Mesothelial cell of epicardium (in vitro differentiated cells): ENCODE data around the gene USO1. TPM values are rescaled to one million over a fixed set of nuclear protein-coding genes. Genes with fewer than 3 reads are reported as not detected.

Source experiments
- DNase-seq, 2 experiments: peaks; one replicate each; pipeline ENCODE4 v3.0.0; 2021; ENCODE audit warnings: low spot score in 2 of 2; ENCODE audit not compliant: unreplicated experiment in 2 of 2
- H3K27ac Mint-ChIP-seq: 2 replicates; pipeline ENCODE4 v1.8.0; 2021; ENCODE audit warnings: mixed read lengths
- H3K27me3 Mint-ChIP-seq: 2 replicates; pipeline ENCODE4 v1.8.0; 2021; ENCODE audit warnings: low read depth, mixed read lengths
- H3K36me3 Mint-ChIP-seq: 2 replicates; pipeline ENCODE4 v1.8.0; 2021; ENCODE audit warnings: mixed read lengths
- H3K4me1 Mint-ChIP-seq: 2 replicates; pipeline ENCODE4 v1.8.0; 2021; ENCODE audit warnings: mixed read lengths
- H3K4me3 Mint-ChIP-seq: 2 replicates; pipeline ENCODE4 v1.8.0; 2021; ENCODE audit warnings: mild to moderate bottlenecking, moderate library complexity, mixed read lengths
- H3K9me3 Mint-ChIP-seq: 2 replicates; pipeline ENCODE4 v1.8.0; 2021; ENCODE audit warnings: mixed read lengths
- CTCF ChIP-seq: fragments of 200-600 bp; sonication (generic); IDR thresholded peaks from one replicate; pipeline ENCODE4 v1.5.0; 2021; ENCODE audit warnings: antibody characterized with exemption; ENCODE audit not compliant: unreplicated experiment
- total RNA-seq: library from RNA; stranded (reverse); gene quantifications from 3 replicates; pipeline ENCODE4 v1.2.1, GENCODE V29; 2021

USO1 gene
- total RNA-seq, 1 donor from 2014 or later, result 53.3 TPM

- no peaks in the 10 kb centered on the region for H3K9me3 Mint-ChIP-seq
- H3K36me3 Mint-ChIP-seq, result no peaks in the 10 kb centered on the region
- DNase-seq, result no peak
- H3K4me1 Mint-ChIP-seq, result peaks cover 4% of the 10 kb centered on the region
- no peak overlapping the region for H3K4me3 Mint-ChIP-seq
- H3K27ac Mint-ChIP-seq, result no peak overlapping the region
- H3K27me3 Mint-ChIP-seq, result no peaks in the 10 kb centered on the region
- TF ChIP-seq CTCF, result no peak
Observed at GRCh38 chr4:75702919-75703411, 21.4 kb upstream of the USO1 start.

GRCh38 chr4:75705198-75705977 lies 19.0 kb upstream of the USO1 start:
- H3K27ac Mint-ChIP-seq, result peak overlapping the region; percentile 77
- no peaks in the 10 kb centered on the region for H3K27me3 Mint-ChIP-seq
- no peaks in the 10 kb centered on the region for H3K36me3 Mint-ChIP-seq
- DNase-seq, result no peak
- no peak overlapping the region for H3K4me3 Mint-ChIP-seq
- no peak for TF ChIP-seq CTCF
- H3K9me3 Mint-ChIP-seq, result no peaks in the 10 kb centered on the region
- H3K4me1 Mint-ChIP-seq, result peaks cover 4% of the 10 kb centered on the region

- Mint-ChIP-seq H3K27ac (no peak overlapping the region), H3K9me3 (no peaks in the 10 kb centered on the region), H3K36me3 (no peaks in the 10 kb centered on the region), H3K4me1 (peaks cover 4% of the 10 kb centered on the region), H3K4me3 (no peak overlapping the region), H3K27me3 (no peaks in the 10 kb centered on the region)
- TF ChIP-seq CTCF, result no peak
- no peak for DNase-seq
Observed at GRCh38 chr4:75708218-75708691, 16.1 kb upstream of the USO1 start.

- H3K9me3 Mint-ChIP-seq, result no peaks in the 10 kb centered on the region
- H3K4me3 Mint-ChIP-seq, result no peak overlapping the region
- no peaks in the 10 kb centered on the region for H3K27me3 Mint-ChIP-seq
- peaks cover 6% of the 10 kb centered on the region for H3K4me1 Mint-ChIP-seq
- TF ChIP-seq CTCF, result no peak
- DNase-seq, result no peak
- H3K27ac Mint-ChIP-seq, result no peak overlapping the region
- no peaks in the 10 kb centered on the region for H3K36me3 Mint-ChIP-seq
Observed at GRCh38 chr4:75710246-75710645, 14.1 kb upstream of the USO1 start.

- peaks cover 11% of the 10 kb centered on the region for H3K36me3 Mint-ChIP-seq
- no peak for DNase-seq
- TF ChIP-seq CTCF, result no peak
- no peak overlapping the region for H3K27ac Mint-ChIP-seq
- H3K27me3 Mint-ChIP-seq, result no peaks in the 10 kb centered on the region
- H3K4me3 Mint-ChIP-seq, result no peak overlapping the region
- H3K9me3 Mint-ChIP-seq, result no peaks in the 10 kb centered on the region
- peaks cover 5% of the 10 kb centered on the region for H3K4me1 Mint-ChIP-seq
Observed at GRCh38 chr4:75714011-75714410, 10.4 kb upstream of the USO1 start.
